GM12865 (cell line): ENCODE results near the gene EPG5.

Experiments used
- DNase-seq: peaks from one replicate; pipeline ENCODE4 v3.0.0; 2010; ENCODE audit warnings: low read depth
- H3K4me3 ChIP-seq: 2 replicates; pipeline ENCODE4 v1.5.1; 2011; ENCODE audit warnings: mild to moderate bottlenecking, low read depth, low read length, control low read depth
- TF ChIP-seq, protein P1 (sequence below): IDR thresholded peaks from 2 replicates; pipeline ENCODE4 v1.5.1; 2011; ENCODE audit warnings: low read length, control low read depth, low read depth, inconsistent platforms; ENCODE audit not compliant: insufficient read depth; ENCODE audit errors: missing control alignments

EPG5 gene

DNA sequence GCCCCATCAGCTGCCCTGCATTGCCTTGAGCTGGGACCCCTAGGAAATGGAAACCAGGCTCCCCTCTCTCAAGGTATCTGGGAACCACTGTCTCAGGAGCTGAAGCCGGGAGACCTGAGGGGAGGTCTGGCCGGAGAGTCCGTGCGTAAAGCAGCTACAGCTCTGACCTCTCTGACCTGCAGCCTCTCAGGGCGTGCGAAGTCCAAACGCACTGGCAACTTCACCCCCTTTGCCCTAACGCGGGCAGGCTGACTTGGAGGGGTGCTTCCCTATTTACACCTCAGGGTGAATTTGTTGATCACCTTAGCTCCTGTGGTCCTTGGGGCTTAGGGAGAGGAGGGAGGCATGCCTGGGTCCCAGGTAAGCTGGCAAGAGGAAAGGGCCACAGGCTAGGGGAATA, 124.1 kb downstream of the EPG5 start:
- H3K4me3 ChIP-seq: no peak overlapping the region
- TF ChIP-seq, protein P1, sequence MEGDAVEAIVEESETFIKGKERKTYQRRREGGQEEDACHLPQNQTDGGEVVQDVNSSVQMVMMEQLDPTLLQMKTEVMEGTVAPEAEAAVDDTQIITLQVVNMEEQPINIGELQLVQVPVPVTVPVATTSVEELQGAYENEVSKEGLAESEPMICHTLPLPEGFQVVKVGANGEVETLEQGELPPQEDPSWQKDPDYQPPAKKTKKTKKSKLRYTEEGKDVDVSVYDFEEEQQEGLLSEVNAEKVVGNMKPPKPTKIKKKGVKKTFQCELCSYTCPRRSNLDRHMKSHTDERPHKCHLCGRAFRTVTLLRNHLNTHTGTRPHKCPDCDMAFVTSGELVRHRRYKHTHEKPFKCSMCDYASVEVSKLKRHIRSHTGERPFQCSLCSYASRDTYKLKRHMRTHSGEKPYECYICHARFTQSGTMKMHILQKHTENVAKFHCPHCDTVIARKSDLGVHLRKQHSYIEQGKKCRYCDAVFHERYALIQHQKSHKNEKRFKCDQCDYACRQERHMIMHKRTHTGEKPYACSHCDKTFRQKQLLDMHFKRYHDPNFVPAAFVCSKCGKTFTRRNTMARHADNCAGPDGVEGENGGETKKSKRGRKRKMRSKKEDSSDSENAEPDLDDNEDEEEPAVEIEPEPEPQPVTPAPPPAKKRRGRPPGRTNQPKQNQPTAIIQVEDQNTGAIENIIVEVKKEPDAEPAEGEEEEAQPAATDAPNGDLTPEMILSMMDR: no peak

DNA sequence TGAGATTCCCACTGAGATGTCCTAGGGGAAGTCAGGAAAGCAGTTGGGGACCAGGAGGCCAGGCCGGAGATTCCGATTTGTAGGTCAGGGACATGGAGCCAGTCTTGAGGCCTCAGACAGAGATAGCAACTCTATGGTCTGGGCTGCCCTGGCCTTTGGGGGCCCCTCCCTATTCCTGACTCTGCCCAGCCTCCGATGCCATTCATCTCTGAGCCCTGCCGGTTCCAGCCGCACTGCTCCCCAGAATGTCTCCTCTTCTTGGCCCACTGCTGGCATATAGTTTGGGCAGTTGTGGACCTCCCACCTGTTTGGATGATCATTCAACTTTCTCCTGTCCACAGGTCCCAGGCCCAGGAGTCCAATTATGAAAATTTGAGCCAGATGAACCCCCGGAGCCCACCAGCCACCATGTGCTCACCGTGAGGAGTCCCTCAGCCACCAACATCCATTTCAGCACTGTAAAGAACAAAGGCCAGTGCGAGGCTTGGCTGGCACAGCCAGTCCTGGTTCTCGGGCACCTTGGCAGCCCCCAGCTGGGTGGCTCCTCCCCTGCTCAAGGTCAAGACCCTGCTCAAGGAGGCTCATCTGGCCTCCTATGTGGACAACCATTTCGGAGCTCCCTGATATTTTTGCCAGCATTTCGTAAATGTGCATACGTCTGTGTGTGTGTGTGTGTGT, 125.2 kb downstream of the EPG5 start:
- TF ChIP-seq, protein P1: no peak
- H3K4me3 ChIP-seq: no peak overlapping the region
- no peak for DNase-seq

More for the DNA sequence above, 124.1 kb downstream of the EPG5 start:
- DNase-seq: no peak

DNA sequence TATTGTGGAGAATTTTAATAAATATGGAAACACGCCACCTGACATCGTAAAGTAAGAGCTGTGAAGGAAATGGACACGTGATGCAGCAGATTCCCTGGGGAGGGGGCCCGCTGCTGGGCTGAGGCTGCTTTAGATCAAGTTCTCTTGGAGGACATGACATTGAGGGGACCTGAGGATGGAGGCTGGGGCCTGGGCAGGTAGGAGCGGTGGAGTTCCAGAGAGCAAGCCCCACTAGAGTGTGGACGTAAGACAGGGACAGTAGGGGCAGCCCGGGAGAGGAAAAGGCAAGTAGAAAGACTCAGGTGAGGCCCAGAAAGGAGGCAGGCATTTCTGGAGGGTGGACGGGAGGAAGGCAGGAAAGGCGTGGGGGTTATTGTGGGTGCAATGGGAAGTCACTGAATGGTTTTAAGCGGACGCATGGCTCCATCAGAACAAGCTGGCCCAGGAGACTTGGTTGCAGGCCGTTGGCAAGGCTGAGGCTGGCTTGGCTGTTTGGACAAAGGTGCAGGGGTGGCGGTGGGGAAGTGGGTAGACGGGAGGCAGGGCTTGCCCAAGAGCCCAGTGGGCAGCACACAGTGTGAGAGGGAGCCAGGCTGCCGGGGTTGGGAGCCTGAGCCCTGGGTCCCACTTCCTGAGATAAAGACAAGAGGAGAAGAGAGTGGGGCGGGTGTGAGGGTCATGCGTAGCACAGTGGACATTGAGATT, 125.9 kb downstream of the EPG5 start:
- TF ChIP-seq, protein P1: no peak
- DNase-seq: no peak

DNA sequence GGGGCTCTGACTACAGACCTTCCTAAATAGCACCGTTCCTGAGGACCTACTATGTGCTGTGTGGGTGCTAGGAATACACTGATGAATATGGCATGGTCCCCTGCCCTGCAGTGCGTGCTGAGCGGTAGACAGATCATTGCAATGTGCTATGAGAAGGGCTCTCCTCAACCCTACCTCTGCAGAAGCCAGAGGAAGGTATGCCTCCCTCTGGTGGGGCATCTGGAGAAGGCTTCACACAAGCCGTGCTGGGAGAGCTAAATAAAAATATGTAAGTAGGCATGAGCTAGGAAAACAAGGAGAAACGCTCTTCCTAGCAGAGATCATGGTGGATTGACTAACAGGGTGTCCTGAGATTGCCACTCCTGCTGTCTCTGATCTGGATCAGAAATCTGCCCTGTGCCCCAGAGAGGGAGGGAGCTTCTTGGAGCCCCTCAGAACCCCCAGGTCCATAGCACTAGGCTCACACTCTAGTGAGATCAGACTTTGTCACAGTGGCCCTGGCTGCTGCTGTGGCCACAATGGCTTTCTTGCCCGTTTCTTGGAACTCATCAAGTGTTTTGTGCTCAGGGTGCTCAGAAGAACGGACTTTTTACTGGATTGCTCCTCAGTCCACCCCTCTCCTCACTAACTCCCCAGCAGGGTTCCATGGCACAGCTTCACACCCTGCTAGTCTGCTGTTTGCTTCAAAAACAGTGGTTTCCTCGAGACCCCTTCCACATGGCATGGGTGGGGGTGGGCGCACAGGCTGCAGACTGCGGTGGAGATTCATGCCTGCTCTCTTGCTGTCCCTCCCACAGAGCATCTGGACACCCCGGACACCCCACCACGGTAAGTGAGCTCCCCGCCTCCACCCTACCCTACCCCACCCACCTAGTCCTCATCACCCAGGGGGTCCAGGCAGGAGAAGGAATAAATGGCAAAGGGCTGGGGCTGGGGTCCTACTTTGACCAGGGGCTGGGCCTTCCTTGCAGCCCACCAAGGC, 127.4 kb downstream of the EPG5 start:
- no peak overlapping the region for H3K4me3 ChIP-seq
- DNase-seq: peak; percentile 47
- TF ChIP-seq, protein P1: peak; percentile 31

More for the DNA sequence above, 125.9 kb downstream of the EPG5 start:
- H3K4me3 ChIP-seq: no peak overlapping the region

DNA sequence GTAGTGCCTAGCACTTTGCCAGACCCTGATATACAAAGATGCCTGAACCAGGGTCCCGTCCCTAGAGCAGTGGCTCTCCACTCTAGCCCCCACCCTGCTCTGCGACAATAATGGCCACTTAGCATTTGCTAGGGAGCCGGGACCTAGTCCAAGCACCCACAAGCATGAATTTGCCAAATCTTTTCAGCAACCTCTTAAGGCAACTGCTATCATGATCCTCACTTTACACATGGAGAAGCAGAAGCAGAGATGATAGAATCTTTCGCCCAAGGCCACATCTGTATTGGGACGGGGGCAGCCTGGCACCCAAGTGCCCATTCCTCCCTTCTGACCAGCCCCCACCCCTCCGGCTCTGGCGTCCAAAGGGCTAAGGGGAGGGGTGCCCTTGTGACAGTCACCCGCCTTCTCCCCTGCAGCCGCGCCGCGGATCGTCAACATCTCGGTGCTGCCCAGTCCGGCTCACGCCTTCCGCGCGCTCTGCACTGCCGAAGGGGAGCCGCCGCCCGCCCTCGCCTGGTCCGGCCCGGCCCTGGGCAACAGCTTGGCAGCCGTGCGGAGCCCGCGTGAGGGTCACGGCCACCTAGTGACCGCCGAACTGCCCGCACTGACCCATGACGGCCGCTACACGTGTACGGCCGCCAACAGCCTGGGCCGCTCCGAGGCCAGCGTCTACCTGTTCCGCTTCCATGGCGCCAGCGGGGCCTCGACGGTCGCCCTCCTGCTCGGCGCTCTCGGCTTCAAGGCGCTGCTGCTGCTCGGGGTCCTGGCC, 128.6 kb downstream of the EPG5 start:
- DNase-seq: no peak
- TF ChIP-seq, protein P1: no peak
- H3K4me3 ChIP-seq: no peak overlapping the region

DNA sequence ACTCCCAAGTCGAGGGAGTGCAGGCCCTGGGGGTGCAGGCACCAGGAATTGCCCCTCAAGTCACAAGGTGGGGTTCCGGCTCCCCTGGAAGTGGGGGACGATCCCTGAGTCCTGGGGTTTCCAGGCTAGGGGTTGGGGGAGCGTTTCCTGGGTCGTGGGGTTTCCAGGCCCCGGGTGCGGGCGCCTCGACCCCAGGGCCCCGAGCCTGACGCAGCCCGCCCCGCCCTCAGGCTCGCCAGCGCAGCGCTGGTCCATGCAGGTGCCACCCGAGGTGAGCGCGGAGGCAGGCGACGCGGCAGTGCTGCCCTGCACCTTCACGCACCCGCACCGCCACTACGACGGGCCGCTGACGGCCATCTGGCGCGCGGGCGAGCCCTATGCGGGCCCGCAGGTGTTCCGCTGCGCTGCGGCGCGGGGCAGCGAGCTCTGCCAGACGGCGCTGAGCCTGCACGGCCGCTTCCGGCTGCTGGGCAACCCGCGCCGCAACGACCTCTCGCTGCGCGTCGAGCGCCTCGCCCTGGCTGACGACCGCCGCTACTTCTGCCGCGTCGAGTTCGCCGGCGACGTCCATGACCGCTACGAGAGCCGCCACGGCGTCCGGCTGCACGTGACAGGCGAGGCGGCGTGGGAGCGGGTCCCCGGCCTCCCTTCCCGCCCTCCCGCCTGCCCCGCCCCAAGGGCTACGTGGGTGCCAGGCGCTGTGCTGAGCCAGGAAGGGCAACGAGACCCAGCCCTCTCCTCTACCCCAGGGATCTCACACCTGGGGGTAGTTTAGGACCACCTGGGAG, 129.7 kb downstream of the EPG5 start:
- DNase-seq: peak; percentile 41
- no peak overlapping the region for H3K4me3 ChIP-seq
- TF ChIP-seq, protein P1: no peak
